GM12891 (cell line): ENCODE measurements around the gene C11orf65.

Experiments used
- DNase-seq: peaks from one replicate; pipeline ENCODE4 v3.0.0; 2011; ENCODE audit warnings: low spot score; ENCODE audit not compliant: insufficient read length
- FAIRE-seq: peaks from 2 replicates; lab custom pipeline; 2011; peaks lifted over from hg19 to GRCh38; lab: Jason Lieb, UNC
- PAX5 ChIP-seq: IDR thresholded peaks from 2 replicates; pipeline ENCODE4 v1.6.1; 2011; ENCODE audit warnings: low read length, moderate library complexity, mild to moderate bottlenecking; ENCODE audit not compliant: insufficient read depth, severe bottlenecking
- POLR2A ChIP-seq: IDR thresholded peaks from 2 replicates; pipeline ENCODE4 v1.6.1; 2011; ENCODE audit warnings: low read depth, low read length, control low read depth
- POLR2AphosphoS5 ChIP-seq: IDR thresholded peaks from 2 replicates; pipeline ENCODE4 v1.6.1; 2011; ENCODE audit warnings: low read depth, low read length, control low read depth
- POU2F2 ChIP-seq: IDR thresholded peaks from 2 replicates; pipeline ENCODE4 v1.6.1; 2011; ENCODE audit warnings: low read depth, mild to moderate bottlenecking, control low read depth, low read length, moderate library complexity
- SPI1 ChIP-seq: IDR thresholded peaks from 2 replicates; pipeline ENCODE4 v1.6.1; 2011; ENCODE audit warnings: low read depth, low read length, control low read depth
- TAF1 ChIP-seq: IDR thresholded peaks from 2 replicates; pipeline ENCODE4 v1.6.1; 2011; ENCODE audit warnings: low read depth, low read length, control low read depth

C11orf65 gene

DNA sequence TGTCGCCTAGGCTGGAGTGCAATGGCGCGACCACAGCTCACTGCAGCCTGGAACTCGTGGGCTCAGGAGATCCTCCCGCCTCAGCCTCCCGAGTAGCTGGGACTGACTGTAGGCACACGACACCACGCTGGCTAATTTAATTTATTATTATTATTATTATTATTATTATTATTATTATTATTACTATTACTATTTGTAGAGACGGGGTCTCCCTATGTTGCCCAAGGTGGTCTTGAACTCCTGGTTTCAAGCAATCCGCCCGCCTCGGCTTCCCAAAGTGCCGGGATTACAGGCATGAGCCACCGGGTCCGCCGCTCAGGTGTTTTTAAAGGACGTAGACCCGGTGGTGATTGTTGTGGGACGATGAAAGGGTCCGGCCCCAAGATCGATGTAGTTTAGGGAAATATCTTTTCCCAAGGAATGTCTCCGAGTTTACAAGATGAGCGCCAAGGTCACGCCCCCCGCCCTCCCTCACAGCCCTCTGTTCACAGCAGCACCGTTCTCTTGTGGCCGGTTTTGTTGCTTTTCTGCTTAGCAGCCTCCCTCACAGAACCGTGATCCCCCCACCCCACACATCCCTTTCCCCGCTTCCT, 31.6 kb upstream of the C11orf65 start:
- DNase-seq (no peak), FAIRE-seq (no peak)
- TF ChIP-seq POU2F2 (no peak), PAX5 (no peak), POLR2AphosphoS5 (no peak), POLR2A (no peak), SPI1 (no peak), TAF1 (no peak)

DNA sequence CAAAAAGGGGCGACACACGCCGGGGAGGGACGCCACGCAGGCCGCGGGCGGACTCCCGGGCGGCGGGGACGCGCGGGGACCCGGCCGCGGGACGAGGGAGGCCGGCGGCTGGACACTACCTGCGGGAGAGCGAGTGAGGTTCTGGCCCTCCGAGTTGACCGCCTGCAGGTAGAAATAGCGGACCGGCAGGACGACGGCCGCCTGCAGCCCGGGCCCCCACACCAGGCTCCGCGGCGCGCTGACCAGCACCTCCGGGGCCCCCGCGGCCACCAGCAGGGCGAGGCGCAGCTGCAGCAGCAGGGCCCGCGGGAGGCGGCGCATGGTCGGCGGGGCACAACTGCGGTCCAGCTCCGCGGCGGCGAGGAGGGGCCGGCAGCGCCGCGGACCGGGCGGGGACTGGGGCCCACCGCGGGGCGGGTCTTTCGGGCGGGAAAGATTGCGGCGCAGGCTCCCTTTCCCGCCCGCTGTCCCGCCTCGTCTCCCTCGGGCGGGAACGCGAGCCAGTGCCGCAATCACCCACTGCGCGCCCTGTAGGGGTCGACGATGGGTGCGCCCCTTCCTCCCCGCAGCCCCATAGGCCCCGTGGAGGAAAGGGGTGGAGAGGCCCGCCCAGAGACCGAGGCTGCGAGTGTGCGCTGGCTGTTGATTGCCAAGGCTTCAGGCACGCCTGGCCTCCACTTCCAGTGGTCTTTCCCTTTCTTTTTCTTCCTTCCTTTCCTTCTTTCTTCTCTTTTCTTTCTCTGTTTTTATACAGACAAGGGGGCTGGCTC, 30.9 kb upstream of the C11orf65 start, which contains the start of gene POGLUT3:
POGLUT3 (minus strand) TSS at position 339 of the 770 bp plus-strand sequence; CDS start at position 321, 18 bp downstream.
- TF ChIP-seq POU2F2 (no peak), POLR2AphosphoS5 (no peak), TAF1 (peak; percentile 19; the same call in 1 of the 2 replicates), SPI1 (no peak), PAX5 (no peak), POLR2A (0 out of 2 replicates have a peak, but pooled peaks have one; percentile 24)
- peak; percentile 35 for FAIRE-seq
- DNase-seq = peak; percentile 68

DNA sequence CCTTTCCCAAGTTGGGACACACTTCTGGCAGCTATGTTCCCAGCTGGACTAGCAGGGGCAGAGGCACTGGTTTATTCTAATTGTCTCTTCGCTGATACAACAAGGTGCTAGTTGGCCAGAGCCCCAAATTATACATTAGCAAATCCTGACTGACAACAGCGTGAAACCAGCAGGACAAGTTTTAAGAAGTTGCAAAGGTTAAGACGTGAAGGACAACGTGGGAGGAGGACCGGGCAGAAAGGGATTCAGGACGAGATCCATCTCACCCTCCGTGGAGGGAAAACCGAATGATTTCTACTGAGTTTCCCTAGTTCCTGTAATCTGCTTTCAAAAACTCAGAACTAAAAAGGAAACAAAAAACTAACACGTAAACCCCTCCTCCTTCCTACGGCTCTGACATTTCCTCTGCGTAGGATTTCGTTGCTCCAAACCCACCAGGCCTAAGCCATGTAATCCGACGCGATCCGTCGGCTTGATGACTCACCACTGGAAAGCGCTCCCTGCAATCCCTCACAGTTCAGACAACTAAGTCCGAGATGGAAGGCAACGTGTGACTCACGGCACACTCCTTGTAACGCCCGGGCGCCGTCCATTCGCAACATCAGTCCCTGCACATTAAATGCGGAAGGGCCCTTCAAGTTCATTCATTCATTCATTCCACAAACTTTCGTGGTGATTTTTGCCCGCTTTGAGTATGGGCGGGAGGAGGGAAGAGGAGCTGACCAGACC, 30.2 kb upstream of the C11orf65 start:
- TF ChIP-seq TAF1 = peak; percentile 91
- peak; percentile 87 for TF ChIP-seq POLR2AphosphoS5
- TF ChIP-seq SPI1 = no peak; the same call in 1 of the 2 replicates
- TF ChIP-seq POLR2A = peak; percentile 94
- no peak for TF ChIP-seq PAX5
- peak; percentile 53; the same call in 1 of the 2 replicates for TF ChIP-seq POU2F2
- DNase-seq (peak; percentile 43), FAIRE-seq (peak; percentile 97)

DNA sequence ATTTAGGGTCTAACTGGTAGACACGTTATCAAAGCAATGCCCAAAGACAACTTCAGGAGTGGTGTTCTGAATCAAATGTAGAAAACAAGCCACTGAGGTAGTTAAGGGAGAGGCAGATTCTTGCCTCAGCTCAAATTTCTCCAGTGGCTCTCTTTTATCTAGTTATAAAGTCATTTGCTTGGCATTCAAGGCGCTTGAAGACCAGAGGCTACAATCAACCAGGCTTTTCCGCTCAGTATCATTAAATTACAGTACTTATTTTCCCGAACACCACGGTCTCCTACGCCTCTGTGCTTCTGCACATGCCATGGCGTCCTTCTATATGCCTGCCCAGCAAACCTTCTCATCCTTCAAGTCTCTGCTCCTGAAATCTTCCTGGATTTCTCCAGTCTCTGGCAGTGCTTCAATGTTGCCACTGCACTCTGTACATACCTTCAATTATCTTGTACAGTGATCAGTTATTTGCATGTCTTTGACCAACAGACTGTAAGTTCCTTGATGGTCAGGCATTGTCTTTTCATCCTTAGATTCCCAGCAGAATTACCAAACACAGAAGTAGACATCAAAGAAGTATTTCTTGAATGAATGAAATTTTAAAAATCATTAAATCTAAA, 29.4 kb upstream of the C11orf65 start:
- DNase-seq (no peak), FAIRE-seq (peak; percentile 55)
- TF ChIP-seq TAF1 (no peak), POLR2AphosphoS5 (no peak), SPI1 (no peak), POLR2A (no peak), POU2F2 (no peak), PAX5 (no peak)

DNA sequence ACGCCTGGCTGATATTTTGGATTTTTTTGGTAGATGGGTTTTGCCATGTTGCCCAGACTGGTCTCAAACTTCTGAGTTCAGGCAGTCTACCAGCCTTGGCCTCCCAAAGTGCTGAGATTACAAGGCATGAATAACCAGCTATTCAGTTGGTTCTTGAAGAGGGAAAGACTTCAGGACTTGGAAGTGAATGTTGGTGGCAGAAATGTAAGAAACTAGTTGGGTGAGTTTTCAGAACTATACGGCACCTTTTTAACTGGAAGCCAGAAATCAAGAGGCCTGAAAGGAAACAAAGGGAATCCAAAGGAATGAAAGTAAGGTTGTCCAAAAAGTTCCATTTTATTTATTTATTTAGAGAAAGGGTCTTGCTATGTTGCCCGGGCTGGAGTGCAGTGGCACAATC, 28.0 kb upstream of the C11orf65 start:
- TF ChIP-seq TAF1 (no peak), PAX5 (no peak), POU2F2 (no peak), SPI1 (no peak), POLR2AphosphoS5 (no peak), POLR2A (no peak)
- DNase-seq (no peak), FAIRE-seq (no peak)

DNA sequence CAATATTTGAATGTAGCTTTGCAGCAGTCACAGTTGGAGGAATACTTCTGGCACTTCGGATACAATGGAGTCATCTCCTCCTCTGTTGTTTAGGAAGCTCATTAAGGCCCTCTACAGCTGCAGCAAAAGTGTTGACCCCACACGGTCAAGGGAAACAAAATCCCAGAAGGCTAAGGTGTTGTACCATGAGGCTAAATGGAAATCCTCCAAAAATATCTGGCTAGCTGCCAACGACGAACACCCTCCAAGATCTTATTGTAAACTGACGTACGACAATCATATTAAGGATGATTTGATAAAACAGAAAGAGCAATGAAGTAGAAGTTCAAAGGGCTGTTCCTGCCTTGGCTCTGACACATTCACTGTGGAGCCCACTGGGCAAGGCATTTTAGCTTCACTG, 26.9 kb upstream of the C11orf65 start:
- FAIRE-seq (no peak), DNase-seq (no peak)
- no peak for TF ChIP-seq PAX5
- no peak for TF ChIP-seq TAF1
- TF ChIP-seq POU2F2 = no peak
- TF ChIP-seq POLR2AphosphoS5 = no peak
- no peak for TF ChIP-seq SPI1
- TF ChIP-seq POLR2A = no peak

DNA sequence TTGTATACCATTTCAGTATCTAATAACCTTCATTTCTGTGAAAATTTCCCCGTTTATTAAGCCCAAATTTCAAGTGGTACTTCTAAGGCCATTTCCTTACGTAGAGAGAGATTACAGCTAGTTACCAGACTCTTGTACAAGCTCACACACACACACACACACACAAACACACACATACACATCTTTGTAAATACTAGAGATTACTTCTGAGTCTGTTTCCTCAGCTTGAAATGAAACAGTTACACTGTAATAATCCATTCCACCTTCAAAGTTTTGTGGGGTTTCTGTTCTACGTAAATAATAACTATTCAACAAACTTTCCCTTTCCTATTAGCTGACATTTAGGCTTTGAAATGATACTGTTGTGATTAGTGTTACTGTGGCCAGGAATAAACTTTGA, 24.6 kb upstream of the C11orf65 start:
- no peak for FAIRE-seq
- no peak for TF ChIP-seq SPI1
- no peak for TF ChIP-seq TAF1

DNA sequence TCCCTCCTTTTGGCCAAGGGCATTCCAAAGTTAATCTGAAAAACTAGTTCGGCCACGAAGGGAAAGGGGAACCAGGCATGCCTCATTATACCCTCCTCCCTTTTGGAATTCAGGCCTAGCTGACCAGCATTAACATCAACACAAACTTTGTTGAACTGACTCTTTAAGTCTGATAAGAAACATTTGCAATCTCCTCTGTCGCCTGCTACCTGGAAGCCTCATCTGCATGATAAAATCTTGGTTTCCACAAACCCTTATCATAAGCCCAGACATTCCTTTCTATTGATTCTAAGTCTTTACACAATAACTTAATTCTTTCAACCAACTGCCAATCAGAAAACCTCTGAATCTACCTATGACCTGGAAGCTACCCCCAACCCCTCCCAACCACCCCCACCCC, 19.5 kb upstream of the C11orf65 start:
- DNase-seq = no peak
- no peak for FAIRE-seq
- no peak for TF ChIP-seq SPI1
- no peak for TF ChIP-seq TAF1
- TF ChIP-seq POLR2AphosphoS5 = no peak
- TF ChIP-seq POU2F2 = no peak
- TF ChIP-seq POLR2A = no peak
- no peak for TF ChIP-seq PAX5

More for the DNA sequence above, 24.6 kb upstream of the C11orf65 start:
- DNase-seq = no peak

DNA sequence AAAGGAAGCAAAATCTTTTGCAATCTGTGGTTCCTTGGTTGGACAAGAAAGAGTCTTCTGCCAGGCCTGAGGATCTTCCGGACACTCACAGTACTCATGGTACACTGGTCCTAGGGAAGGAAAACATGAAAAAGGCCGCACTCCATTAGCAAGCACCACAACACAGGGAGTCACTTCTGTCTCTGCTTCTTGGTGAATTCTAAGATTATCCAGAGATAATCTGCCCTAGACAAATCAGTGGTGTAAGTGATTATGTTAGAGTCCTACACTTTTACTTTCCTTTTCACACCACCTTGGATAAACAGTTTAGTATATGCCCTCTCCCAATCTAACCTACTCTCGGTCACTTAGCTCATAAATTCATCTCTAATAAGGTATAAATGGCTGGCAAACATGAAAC, 19.0 kb upstream of the C11orf65 start:
- TF ChIP-seq SPI1 (no peak), PAX5 (no peak), POU2F2 (no peak), TAF1 (no peak), POLR2AphosphoS5 (no peak), POLR2A (no peak)
- DNase-seq (no peak), FAIRE-seq (no peak)

DNA sequence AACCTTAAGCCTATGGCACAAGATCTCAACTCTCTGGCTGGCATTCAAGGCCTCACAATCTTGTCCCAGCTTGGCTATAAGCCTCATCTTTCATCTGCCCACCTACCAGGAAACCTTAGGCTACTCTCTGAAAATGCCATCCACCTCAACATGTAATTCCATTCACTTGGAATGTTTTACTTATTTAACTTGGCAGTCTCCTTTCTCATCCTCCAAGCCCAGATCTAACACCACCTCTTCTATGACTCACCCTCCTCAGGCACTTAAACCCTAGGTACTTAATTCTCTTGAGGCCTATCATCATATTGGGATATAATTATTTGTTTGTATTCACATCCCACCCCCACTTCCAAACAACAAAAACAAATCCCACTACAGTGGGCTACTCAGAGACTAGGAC, 15.8 kb upstream of the C11orf65 start:
- DNase-seq (no peak), FAIRE-seq (no peak)
- TF ChIP-seq TAF1 = no peak
- no peak for TF ChIP-seq PAX5
- no peak for TF ChIP-seq SPI1
- no peak for TF ChIP-seq POU2F2
- no peak for TF ChIP-seq POLR2AphosphoS5
- TF ChIP-seq POLR2A = no peak
